ENCODE data around the gene CIB1. TPM values are rescaled to one million over a fixed set of nuclear protein-coding genes. Genes with fewer than 3 reads are reported as not detected.

Gene CIB1
- total and polyA plus RNA-seq, 2 of the 8 experiments (the other 6 are each of a cell fraction or from before 2014, with no cell fraction given), result 26.0 to 63.5 TPM

DNA sequence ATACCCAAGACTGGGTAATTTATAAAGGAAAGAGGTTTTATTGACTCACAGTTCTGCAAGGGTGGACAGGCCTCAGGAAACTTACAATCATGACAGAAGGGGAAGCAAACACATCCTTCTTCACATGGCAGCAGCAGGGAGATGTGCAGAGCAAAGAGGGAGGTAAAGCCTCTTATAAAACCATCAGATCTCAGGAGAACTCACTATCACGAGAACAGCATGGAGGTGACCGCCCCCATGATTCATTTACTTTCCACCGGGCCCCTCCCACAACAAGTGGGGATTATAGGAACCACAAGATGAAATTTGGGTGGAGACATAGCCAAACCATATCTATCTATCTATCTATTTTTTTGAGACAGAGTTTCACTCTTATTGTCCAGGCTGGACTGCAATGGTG is 5.6 kb upstream of the CIB1 start:
- DNase-seq (ENCODE audit: low read depth in 1 of 2, low spot score in 2 of 2), result no peak
- Histone ChIP-seq H3K9ac (replicated peaks in 1 of 4; ENCODE audit: extremely low read depth in 1 of 4, low read depth in 3 of 4, low read length in 3 of 4) (no peak overlapping the region), H3K23ac (ENCODE audit: insufficient read length) (no peak overlapping the region), H3K36me3 (ENCODE audit: control insufficient read depth in 2 of 4, insufficient read depth in 4 of 4, low read length in 3 of 4) (no peaks in the 10 kb centered on the region), H3K9me3 (ENCODE audit: insufficient read depth in 2 of 2, low read depth in 1 of 2, low read length in 1 of 2) (no peaks in the 10 kb centered on the region), H2AK5ac (ENCODE audit: low read depth, low read length) (no peak overlapping the region), H3K4me3 (ENCODE audit: extremely low read depth in 1 of 4, insufficient read depth in 2 of 4, low read depth in 3 of 4, low read length in 4 of 4) (no peak overlapping the region), H3K4me1 (replicated peaks in 1 of 4; ENCODE audit: control insufficient read depth in 3 of 4, insufficient read depth in 4 of 4, low read length in 3 of 4) (no peaks in the 10 kb centered on the region; a peak in 1 of 7 replicates), H2BK12ac (ENCODE audit: low read depth, low read length) (no peak overlapping the region), H3K4me2 (ENCODE audit: insufficient read depth in 1 of 2, low read depth in 2 of 2, low read length in 2 of 2) (no peak overlapping the region), H4K5ac (ENCODE audit: insufficient read length, low read depth, low read length) (no peak overlapping the region), H3K79me1 (ENCODE audit: low read depth, low read length) (no peaks in the 10 kb centered on the region), H4K91ac (replicated peaks; ENCODE audit: insufficient read length, low read length) (no peak overlapping the region), H2AFZ (ENCODE audit: low read length) (no peak overlapping the region), H3K4ac (replicated peaks; ENCODE audit: insufficient read length, low read depth, low read length) (no peak overlapping the region), H3K18ac (ENCODE audit: extremely low read depth, low read length) (no peak overlapping the region), H3K56ac (replicated peaks; ENCODE audit: insufficient read length, low read depth, low read length) (no peak overlapping the region), H2BK5ac (ENCODE audit: low read depth, low read length) (no peak overlapping the region), H3K14ac (ENCODE audit: insufficient read length) (no peak overlapping the region), H2BK120ac (replicated peaks; ENCODE audit: low read depth, low read length) (no peak overlapping the region), H3K27me3 (replicated peaks in 1 of 4; ENCODE audit: control insufficient read depth in 3 of 4, extremely low read depth in 1 of 4, insufficient read depth in 3 of 4, low read length in 3 of 4) (no peaks in the 10 kb centered on the region), H3K27ac (ENCODE audit: low read depth, low read length) (no peak overlapping the region), H2BK15ac (ENCODE audit: low read length) (no peak overlapping the region), H3K23me2 (ENCODE audit: low read depth, low read length) (no peaks in the 10 kb centered on the region), H4K8ac (ENCODE audit: extremely low read depth, insufficient read depth, low read length) (no peak overlapping the region), H3K79me2 (ENCODE audit: control insufficient read depth in 1 of 2, insufficient read depth in 2 of 2, low read length in 2 of 2) (no peaks in the 10 kb centered on the region), H2BK20ac (ENCODE audit: low read length) (no peak overlapping the region), H4K20me1 (replicated peaks in 1 of 2; ENCODE audit: control insufficient read depth in 1 of 2, insufficient read depth in 2 of 2, low read length in 2 of 2) (no peaks in the 10 kb centered on the region)
- CTCF ChIA-PET (ENCODE audit: partially characterized antibody), result interaction anchor here (1.3 kb wide), 1 partner anchor 72 kb away, joined by 3 read pairs; no protein-coding TSS in a partner anchor
- TF ChIP-seq RNF2 (IDR thresholded peaks at IDR 0.05; ENCODE audit: borderline replicate concordance, low read depth, low read length, missing control alignments, poor library complexity, severe bottlenecking) (no peak), SRF (IDR thresholded peaks at IDR 0.05; ENCODE audit: low read depth, low read length) (no peak), TBP (IDR thresholded peaks at IDR 0.05; ENCODE audit: low read depth, low read length) (no peak), RXRA (IDR thresholded peaks at IDR 0.05; ENCODE audit: insufficient read depth, low read depth, low read length) (no peak), CEBPB (IDR thresholded peaks at IDR 0.05; ENCODE audit: low read depth, low read length) (no peak), SIN3A (conservative IDR thresholded peaks at IDR 0.05 in 1 of 2, IDR thresholded peaks at IDR 0.05 in 1 of 2; ENCODE audit: low read depth in 1 of 2, low read length in 2 of 2) (no peak), SP2 (IDR thresholded peaks at IDR 0.05; ENCODE audit: low read length) (no peak), GTF2F1 (IDR thresholded peaks at IDR 0.05; ENCODE audit: borderline replicate concordance, low read depth, low read length) (no peak), SUZ12 (IDR thresholded peaks at IDR 0.05; ENCODE audit: low read length) (no peak), BRCA1 (IDR thresholded peaks at IDR 0.05; ENCODE audit: low read depth, low read length) (no peak), MAFK (IDR thresholded peaks at IDR 0.05; ENCODE audit: low read depth, low read length) (no peak), SP1 (IDR thresholded peaks at IDR 0.05; ENCODE audit: low read depth, low read length) (no peak), KDM1A (IDR thresholded peaks at IDR 0.05; ENCODE audit: borderline replicate concordance, low read length) (no peak)
- TF ChIP-seq, protein P1, sequence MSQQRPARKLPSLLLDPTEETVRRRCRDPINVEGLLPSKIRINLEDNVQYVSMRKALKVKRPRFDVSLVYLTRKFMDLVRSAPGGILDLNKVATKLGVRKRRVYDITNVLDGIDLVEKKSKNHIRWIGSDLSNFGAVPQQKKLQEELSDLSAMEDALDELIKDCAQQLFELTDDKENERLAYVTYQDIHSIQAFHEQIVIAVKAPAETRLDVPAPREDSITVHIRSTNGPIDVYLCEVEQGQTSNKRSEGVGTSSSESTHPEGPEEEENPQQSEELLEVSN (IDR thresholded peaks at IDR 0.05), result no peak
- 96% methylated on average over 3 of the region's 3 CpGs; no CpG with 5 or more reads in 1 of the 2 experiments for WGBS, 2 experiments (ENCODE audit: extremely low coverage in 1 of 2, insufficient coverage in 1 of 2, insufficient read length in 1 of 2, insufficient replicate concordance in 2 of 2, low coverage in 1 of 2, low lambda C conversion rate in 2 of 2, missing lambda C conversion rate in 1 of 2)
- no peak for FAIRE-seq
- POLR2A ChIA-PET (ENCODE audit: partially characterized antibody), result interaction anchor here (1.2 kb wide), 1 partner anchor 87 kb away, joined by 3 read pairs; no protein-coding TSS in a partner anchor
